Neural cell (in vitro differentiated cells): ENCODE data around the gene TMEM201.

Source experiments
- RAD21 ChIP-seq: fragments of 450-650 bp; conservative IDR thresholded peaks from 2 replicates; pipeline ENCODE4 v1.6.1; 2014; ENCODE audit warnings: antibody characterized with exemption, mild to moderate bottlenecking, moderate library complexity
- SMC3 ChIP-seq: fragments of 450-650 bp; conservative IDR thresholded peaks from 2 replicates; pipeline ENCODE4 v1.6.1; 2014; ENCODE audit warnings: antibody characterized with exemption, mild to moderate bottlenecking, moderate library complexity; ENCODE audit not compliant: poor library complexity
- TF ChIP-seq, protein P1 (sequence below): fragments of 450-650 bp; IDR thresholded peaks from 2 replicates; pipeline ENCODE4 v1.5.1; 2014; ENCODE audit warnings: antibody characterized with exemption, mild to moderate bottlenecking, moderate library complexity; ENCODE audit not compliant: poor library complexity, severe bottlenecking

DNA sequence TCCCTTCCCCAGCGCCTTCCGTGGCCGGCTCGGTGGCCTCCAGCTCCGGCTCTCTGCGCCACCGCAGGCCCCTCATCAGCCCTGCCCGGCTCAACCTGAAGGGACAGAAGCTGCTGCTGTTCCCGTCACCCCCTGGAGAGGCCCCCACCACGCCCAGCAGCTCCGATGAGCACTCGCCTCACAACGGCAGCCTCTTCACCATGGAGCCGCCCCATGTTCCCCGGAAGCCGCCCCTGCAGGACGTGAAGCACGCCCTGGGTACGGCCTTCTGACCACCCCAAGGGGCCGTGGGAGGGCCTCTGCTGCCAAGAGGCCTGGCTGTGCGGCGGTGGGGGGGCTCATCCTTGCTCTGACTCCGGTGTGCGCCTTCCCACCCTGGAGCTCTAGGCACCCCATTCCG, 21.8 kb downstream of the TMEM201 start:
- TF ChIP-seq, protein P1, sequence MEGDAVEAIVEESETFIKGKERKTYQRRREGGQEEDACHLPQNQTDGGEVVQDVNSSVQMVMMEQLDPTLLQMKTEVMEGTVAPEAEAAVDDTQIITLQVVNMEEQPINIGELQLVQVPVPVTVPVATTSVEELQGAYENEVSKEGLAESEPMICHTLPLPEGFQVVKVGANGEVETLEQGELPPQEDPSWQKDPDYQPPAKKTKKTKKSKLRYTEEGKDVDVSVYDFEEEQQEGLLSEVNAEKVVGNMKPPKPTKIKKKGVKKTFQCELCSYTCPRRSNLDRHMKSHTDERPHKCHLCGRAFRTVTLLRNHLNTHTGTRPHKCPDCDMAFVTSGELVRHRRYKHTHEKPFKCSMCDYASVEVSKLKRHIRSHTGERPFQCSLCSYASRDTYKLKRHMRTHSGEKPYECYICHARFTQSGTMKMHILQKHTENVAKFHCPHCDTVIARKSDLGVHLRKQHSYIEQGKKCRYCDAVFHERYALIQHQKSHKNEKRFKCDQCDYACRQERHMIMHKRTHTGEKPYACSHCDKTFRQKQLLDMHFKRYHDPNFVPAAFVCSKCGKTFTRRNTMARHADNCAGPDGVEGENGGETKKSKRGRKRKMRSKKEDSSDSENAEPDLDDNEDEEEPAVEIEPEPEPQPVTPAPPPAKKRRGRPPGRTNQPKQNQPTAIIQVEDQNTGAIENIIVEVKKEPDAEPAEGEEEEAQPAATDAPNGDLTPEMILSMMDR, result no peak
- TF ChIP-seq RAD21, result no peak
- no peak for TF ChIP-seq SMC3
